Measurements from ENCODE around the gene PRR11.

DNA sequence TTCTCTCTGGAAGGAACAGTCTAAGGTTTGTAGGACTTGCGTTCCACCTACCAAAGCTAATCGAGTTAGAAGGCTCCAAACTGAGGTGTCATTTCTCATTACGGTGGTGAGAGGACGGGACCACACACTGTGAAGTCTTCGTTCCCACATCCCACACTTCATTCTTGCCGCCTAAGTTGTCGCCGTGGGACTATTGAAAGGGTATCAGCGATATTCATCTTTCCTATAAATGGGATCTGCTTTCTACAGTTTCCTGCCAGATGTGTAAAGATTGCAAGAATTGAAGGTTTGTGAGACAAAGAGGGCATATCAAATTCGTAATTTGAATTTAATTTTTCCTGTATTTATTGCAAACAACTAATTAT is 48.3 kb upstream of the PRR11 start:
- TF ChIP-seq, protein P1, sequence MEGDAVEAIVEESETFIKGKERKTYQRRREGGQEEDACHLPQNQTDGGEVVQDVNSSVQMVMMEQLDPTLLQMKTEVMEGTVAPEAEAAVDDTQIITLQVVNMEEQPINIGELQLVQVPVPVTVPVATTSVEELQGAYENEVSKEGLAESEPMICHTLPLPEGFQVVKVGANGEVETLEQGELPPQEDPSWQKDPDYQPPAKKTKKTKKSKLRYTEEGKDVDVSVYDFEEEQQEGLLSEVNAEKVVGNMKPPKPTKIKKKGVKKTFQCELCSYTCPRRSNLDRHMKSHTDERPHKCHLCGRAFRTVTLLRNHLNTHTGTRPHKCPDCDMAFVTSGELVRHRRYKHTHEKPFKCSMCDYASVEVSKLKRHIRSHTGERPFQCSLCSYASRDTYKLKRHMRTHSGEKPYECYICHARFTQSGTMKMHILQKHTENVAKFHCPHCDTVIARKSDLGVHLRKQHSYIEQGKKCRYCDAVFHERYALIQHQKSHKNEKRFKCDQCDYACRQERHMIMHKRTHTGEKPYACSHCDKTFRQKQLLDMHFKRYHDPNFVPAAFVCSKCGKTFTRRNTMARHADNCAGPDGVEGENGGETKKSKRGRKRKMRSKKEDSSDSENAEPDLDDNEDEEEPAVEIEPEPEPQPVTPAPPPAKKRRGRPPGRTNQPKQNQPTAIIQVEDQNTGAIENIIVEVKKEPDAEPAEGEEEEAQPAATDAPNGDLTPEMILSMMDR (IDR thresholded peaks at IDR 0.05 in 4 of 5, conservative IDR thresholded peaks at IDR 0.05 in 1 of 5), result no peak
- TF ChIP-seq POLR2A (IDR thresholded peaks at IDR 0.05), result no peak
